Dermis microvascular lymphatic vessel endothelial cell (primary cell): ENCODE data around the gene DGKD. TPM values are rescaled to one million over a fixed set of nuclear protein-coding genes. Genes with fewer than 3 reads are reported as not detected.

Source experiments
- DNase-seq, 2 donors: peaks; one replicate each; pipeline versions ENCODE4 v3.0.0 to v3.0.0-alpha.2; 2010; ENCODE audit warnings: low read depth in 2 of 2
- total RNA-seq: library from RNA; depleted of rRNA; stranded (reverse); fragments of >200 nt; gene quantifications from 2 replicates; pipeline ENCODE4 v1.2.1, GENCODE V29; 2014

Gene DGKD
- total RNA-seq, 1 donor from 2014 or later, result 10.7 TPM

DNA sequence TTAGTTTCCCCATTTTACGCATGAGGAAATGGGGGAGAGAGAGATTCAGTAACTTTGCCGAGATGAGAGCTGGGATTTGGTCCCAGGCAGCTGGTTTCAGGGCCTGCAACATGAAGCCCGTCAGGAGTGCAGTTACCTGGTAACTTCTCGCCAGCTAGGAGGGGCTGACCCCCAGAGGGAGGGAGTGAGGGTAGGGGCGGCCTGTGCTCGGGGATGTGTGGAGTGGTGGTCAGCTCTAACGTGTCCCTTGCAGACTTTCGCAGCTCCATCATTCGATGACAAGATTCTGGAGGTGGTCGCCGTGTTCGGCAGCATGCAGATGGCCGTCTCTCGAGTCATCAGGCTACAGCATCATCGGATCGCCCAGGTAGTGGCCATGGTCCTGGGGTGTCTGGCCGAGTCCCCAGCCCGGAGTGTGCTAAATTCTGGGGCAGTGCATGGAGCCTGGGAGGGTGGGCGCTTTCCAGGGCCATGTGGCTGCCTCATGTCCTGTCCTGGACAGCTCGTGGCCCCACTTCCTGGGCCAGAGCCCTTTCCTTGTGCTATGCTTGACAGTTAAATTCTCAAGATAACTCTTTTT lies 103.8 kb downstream of the DGKD start:
- no peak for DNase-seq

DNA sequence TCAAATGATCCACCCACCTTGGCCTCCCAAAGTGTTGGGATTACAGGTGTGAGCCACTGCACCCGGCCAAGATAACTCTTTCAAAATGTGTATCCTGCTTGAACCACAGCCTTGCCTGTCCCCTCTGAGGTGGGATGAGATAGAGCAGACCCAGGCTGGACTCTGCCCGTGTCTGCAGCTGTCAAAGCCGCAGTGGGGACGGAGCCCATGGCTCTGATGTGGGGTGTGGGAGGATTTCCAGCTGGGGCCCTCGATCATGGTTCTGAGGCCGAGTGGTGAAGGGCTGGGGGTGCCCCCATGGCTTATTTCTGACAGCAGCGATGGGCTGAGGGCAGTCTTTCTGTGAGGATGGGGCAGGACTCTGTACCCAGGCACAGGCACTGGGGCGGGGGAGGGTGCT lies 104.5 kb downstream of the DGKD start:
- no peak for DNase-seq

DNA sequence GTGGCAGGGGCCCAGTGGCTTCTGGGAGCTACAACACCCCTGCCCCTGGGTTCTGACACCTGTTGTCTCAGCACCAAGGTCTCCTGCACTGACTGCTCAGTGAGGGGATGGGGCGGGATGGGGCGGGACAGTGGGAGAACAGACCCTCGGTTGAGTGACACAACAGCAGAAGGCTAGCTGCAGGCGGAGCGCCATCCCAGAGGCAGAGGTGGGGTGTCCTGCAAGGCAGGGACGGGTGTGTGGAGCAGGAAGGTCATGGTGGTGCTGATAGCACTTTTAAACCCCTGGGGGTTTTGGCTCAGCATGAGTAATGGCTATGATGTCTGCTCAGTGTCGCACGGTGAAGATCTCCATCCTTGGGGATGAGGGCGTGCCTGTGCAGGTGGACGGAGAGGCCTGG lies 105.1 kb downstream of the DGKD start:
- no peak for DNase-seq

DNA sequence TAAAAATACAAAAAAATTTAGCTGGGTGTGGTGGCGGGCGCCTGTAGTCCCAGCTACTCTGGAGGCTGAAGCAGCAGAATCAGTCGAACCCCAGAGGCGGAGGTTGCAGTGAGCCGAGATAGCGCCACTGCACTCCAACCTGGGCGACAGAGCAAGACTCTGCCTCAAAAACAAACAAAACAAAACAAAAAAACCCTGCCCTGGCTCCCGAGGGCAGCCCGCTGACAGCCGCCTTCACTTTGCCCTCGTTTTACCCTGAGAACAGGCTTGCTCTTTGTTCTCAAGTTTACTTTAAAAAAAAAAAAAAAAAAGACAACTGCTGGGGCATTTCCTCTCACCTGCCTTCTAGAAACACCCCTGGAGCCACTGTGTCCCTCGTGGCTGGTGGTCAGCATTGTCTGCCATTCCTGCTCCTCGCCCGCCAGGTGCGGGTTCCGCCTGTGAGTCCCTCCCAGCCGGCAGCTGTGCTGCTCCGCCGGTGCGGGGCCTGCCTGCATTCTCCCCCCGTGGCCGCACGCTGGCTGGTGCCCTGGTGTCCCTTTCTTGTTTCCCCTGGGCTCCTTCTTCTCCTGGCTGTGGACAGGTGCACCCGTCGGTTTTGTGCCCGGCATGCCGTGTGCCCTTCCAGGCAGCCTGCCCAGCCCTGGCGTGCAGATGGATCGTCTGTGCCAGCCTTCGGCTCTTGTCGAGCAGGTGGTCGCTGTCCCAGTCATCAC lies 106.6 kb downstream of the DGKD start:
- no peak for DNase-seq

DNA sequence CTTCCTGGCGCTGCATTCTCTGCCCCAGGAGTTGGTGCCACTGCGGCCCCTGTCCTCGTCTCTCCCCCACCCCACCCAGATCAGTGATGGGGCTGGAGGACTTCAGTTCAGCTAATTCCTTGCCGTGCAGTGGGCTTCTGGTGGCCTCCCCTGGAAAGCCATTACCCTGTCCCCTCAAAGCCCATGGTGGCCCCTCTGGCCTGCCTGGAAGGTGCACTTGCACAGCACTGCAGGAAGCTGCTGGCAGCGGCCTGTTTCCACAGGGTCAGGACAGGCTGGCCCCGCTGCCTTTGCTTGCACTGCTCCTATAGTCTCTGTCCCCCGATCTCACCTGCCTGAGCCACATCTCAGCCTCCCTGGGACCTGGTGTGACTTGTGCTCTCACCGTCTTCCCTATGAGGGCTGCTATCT lies 107.2 kb downstream of the DGKD start:
- DNase-seq, result no peak

DNA sequence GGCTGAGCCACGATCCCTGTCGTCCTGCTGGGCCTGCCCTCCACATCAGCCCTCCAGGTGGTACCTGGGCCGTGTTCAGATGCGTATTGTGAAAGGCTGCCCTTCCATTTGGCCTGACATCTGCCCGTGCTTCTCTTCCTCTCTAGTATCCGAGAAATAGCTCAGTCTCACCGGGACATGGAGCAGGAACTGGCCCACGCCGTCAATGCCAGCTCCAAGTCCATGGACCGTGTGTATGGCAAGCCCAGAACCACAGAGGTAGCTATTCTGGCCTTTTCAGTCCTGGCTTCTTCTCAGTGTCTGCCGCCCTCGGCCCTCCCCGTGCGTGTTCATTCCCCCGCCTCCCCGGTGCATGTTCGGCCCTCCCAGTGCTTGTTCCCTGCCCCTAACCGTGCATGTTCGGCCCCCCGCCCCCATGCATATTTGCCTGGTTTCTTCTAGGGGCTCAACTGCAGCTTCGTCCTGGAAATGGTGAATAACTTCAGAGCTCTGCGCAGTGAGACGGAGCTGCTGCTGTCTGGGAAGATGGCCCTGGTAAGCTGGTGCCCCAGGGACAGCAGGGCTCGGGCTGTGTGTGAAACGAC lies 108.0 kb downstream of the DGKD start:
- no peak for DNase-seq

DNA sequence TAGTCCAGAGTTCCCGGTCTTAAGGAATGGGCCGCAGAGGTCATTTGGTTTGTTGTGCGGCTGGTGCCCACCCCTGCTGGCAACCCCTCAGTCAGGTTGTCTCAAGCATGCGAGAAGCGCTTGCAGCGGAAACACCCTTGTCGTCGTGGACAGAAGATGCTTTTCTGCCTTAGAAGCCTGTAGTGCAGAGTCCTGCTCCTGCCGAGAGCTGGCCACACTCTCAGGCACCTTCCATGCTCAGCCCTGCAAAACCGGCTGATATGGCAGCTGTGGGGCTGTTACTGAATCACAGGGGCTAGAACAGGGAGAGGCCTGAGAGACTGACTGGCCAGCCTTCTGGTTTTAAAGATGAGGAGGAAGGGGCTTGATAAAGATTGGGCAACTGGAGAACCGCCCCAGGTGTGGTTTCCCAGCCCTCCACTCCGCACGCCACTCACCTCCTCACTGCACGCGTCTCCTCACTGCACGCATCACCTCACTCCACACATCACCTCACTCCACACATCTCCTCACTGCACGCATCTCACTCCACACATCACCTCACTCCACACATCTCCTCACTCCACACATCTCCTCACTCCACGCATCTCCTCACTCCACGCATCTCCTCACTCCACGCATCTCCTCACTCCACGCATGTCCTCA lies 108.7 kb downstream of the DGKD start:
- no peak for DNase-seq

DNA sequence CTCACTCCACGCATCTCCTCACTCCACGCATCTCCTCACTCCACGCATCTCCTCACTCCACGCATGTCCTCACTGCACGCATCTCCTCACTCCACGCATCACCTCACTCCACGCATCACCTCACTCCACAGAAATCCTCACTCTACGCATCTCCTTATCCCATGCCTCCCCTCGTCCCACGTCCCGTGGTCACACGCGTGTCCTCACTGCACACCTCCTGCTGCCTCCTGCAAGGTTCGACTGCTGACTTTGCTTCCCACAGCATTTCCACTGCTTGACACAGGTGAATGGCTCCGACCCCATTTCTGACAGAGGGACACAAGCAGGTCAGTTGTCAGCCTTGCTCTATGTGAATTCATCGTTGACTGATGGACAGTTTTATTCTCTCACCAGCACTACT lies 109.3 kb downstream of the DGKD start:
- DNase-seq, result no peak

DNA sequence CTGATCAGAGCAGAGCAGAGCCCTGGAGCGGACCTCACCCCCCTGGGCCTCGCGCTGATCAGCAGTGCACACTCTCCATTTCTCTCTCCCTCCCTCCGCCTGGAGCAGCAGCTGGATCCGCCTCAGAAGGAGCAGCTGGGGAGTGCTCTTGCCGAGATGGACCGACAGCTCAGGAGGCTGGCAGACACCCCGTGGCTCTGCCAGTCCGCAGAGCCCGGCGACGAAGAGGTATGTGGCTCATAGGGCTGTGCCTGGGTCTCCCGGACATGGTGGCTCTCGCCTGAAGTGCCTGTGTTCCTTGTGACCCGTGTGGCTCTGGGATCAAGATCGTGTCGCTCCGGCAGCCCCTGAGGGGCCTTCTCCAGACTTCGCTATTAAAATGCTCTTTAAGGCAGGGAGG lies 109.8 kb downstream of the DGKD start:
- DNase-seq, result no peak

DNA sequence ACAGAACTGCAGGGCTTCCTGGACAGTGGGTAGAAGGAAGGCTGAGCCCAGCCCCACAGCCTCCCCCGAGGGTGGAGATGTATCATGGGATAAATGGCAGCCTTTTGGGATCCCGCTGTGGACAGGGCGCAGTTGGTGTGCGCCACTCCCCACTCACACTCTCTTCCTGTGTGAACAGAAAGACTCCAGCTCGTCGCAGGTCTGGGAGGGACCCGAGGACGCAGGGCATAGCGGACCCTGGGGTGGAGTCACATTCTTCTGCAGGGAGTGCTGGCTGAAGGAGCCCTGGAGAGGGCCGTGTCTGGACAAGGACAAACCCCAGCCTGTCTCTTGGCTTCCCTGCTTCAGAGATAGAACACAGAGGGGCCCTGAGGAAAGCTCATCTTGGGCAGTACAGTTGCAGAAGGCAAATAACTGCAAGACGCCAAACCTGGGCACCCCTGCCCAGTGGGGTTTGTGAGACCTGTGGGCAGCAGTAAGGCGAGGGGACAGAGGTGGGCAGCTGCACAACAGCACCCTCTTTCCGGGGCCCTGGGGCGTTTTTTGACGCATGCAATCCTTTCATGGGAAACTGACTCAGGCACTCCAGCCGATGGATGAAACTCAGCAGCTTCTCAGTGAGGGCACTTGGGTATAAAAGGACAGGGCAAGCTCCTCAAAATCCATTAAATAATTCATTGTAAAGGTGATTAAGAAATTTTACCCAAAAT lies 110.4 kb downstream of the DGKD start:
- no peak for DNase-seq

DNA sequence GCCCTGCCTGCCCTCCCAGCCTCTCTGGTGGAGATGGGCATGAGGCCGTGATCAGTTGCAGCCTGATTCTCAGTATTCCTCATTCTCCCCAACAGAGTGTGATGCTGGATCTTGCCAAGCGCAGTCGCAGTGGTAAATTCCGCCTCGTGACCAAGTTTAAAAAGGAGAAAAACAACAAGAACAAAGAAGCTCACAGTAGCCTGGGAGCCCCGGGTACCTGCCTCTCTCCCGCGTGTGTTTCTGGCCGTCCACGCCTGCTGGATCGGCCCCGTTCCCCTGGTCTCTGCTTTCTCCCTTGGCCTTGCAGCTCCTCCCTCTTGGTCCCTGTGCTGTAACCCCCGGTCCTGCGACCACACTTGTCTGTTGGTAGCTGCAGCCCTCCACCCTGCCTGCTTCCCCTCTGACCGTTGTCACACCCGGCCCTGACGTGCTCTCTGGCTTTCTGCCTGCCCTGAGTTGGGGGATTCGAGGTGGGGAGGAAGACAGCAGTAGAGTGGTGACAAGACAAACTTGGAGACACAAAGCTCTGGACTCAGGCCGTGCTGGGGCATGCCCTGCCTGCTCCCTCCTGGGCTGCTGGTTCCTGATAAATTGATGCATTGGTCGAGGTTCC lies 112.8 kb downstream of the DGKD start:
- no peak for DNase-seq

DNA sequence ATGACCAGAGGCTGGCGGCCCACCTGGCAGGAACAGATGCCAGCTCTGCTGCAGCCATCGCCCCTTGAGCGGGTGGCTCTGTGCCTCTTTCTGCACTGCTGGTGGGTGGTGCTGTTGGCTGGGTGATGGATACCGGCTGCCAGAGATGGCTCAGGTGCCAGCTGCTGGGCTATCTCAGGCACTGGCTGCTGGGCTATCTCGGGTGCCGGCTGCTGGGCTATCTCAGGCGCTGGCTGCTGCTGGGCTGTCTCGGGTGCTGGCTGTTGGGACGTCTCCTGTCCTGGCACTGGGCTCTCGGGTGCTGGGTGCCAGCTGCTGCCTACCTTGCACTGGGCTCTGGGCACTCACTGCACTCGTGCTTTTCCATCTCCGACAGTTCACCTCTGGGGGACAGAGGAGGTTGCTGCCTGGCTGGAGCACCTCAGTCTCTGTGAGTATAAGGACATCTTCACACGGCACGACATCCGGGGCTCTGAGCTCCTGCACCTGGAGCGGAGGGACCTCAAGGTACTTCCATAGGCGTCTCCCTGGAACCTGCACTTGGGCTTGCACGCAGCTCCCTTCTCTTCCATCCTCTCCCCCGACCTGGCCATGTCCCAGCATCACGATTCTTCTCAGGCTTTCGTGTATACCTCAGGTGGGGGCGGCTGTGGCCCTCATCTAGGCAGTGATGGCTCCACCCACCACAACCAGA lies 113.9 kb downstream of the DGKD start:
- DNase-seq, result no peak

DNA sequence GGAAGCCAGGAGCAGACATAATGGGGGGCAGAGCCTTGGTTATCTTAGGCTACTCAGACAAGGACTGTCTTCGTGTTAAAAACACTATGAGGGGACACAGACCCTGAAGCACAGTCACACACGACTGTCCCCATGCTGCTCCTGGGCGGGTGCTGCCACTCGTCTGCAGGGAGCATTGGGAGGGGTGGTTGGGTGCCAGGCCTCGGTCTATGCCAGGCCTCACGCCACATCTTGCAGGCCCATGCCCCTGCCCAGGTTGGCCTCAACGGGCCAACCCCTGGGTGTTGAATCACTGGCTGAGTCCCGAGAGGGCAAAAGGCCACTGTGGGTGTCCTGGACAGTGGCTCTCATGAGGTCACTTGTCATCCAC lies 114.4 kb downstream of the DGKD start:
- DNase-seq, result no peak

DNA sequence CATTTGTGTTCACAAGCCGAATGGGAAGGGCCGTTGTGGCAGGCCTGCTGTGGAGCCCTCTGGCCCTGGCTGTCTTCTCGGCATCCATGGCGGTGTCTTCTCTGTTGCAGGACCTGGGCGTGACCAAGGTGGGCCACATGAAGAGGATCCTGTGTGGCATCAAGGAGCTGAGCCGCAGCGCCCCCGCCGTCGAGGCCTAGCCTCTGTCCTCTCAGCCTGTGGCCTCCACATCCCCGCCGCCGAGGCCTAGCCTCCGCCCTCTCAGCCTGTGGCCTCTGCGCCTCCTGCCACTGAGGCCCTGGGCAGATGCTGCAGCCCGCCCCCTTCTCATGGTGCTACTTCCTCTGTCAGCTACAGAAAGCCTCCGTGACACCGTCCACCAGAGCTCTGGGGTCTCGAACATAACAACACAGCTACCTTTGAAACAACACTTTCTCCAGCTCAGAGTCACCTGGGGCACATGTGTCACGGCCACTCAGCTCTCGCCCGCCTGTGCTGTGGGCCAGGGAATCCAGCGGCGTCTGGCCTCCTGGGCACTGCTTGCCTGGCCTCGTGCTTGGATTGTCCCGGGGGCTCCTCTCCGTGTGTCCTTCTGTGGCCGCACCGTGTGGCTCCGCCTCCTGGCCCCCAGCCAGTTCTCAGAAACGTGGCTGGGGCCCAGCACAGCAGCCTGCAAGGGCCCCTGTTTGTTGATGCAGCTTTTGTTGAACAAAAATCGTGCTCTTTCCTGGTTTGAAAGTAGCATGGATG lies 115.1 kb downstream of the DGKD start:
- no peak for DNase-seq

DNA sequence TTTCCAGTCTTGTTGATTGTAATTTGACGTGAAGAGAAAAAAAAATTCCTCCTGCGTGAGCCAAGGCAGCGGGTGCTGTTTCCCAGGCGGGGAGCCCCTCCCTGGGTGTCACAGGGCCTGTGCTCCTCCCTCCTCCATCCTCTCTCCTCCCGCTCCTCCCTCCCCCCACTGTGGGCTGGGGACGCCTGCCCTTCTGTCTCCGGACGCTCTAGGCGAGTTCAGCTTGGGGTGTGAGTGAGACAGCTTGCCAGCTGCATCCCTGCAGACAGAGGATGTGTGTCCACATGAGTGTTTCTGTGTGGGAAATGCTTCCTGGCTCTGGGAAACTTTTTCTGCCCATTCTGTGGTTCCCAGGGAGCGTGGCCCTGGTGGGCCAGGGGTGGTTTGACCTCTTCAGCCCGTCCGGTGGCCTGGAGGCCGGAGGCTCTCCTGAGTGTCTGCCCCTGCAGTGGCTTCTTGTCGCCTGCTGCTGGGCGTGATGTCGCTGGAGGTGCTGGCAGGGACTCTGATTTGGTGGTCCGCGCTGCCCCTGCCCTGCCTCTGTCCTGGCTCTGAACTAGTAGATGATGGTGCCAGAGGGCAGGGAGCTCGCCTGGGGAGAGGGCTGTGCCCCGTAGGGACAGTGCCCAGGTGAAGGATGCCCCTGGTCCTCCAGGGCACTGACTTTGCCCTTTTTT lies 115.9 kb downstream of the DGKD start:
- DNase-seq, result no peak

DNA sequence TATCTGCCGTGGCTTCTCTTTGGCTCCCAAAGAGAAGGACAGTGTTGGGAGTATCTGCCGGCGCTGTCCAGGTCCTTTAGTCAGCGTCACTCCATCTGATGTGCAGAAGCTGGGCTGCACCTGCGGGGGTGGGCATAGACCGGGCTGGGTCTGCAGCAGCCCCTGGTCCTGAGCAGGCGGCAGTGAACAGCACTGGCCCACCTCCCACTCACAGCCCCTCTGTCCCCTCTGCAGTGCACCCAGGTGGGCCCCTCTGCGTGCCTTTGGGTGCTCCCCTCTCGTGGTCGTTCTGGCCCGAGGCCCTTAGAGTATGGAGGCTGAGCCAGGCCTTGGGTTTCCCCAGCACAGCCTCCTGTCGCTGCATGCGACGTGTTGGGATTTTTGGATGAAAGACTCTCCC lies 116.5 kb downstream of the DGKD start:
- no peak for DNase-seq

DNA sequence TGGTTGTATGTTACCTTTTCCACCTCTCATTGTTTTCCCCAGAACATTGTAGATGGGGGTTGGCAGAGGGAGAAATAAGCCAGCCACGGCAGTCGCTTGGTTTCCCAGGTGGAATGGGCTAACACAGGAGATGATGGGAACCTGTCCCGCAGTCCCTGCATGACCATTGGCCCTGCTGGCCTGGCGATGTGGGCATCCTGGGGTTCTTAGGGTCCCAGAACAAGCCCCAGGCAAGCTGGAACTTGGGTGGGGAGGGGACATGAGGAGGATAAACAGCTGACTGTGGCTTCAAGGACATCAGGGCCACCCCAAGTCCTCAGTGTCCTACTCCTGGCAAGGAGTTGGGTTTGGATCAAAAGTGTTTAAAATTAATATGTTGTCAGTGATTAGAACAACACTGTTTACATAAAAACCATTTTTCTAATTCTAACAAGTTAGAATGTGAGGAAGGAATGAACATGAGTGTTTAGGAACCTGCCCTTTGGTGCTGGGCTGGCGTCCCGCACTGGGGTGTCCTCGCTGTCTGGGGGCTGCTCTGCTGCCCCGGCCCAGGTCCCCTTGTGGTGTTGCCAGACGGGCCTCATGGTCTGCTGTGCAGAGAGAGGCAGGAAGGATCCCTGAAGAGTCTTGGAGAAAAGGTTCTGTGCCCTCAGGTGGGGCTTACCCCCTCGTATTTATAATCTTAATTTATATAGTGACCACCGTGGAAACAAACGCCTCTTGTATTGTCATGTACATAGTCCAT lies 117.2 kb downstream of the DGKD start:
- no peak for DNase-seq

DNA sequence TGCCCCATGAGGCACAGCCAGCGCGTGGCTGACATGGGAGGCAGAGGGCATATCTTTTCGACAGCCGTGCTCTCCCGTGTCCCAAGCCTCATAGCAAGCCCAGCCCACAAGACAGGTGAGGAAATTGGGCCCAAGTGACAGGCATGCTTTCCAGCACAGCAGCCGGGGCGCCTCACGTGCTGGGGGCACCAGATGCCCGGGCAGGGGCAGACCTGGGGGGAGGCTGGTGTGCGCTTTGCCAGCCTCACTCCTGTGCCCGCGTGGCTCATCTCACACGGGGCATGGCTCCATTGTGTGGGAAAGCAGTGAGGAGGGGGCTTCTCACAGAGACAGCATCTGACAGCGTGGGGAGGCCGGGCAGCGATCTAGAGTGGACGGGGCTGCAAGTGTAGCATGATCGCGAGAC lies 119.1 kb downstream of the DGKD start:
- no peak for DNase-seq

DNA sequence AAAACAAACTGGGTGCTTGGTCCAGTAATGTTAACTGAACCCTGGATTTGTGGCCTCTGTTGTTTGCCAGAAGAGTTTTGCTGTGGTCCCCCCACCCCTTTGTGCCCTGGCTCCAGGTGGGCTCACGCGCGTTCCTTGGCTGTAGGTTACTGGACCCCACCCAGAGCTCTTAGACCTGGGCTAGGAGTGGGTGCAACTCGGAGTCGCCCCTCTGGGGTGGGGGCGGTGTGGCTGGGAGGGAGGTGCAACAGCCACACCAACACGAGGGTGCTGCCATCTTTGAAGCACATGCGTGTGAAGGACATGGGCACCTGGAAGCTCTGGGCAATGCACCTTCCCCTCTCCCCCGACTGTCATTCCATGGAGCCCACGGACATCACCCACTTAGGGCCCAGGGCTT lies 119.6 kb downstream of the DGKD start:
- no peak for DNase-seq
